HL-60 (cell line): ENCODE data around the gene SMIM38.

Source experiments
- CTCF ChIP-seq: IDR thresholded peaks from one replicate; pipeline ENCODE4 v1.5.1; 2011; ENCODE audit warnings: low read length, control low read depth, inconsistent platforms; ENCODE audit not compliant: insufficient read depth
- GABPA ChIP-seq: IDR thresholded peaks from 2 replicates; pipeline ENCODE4 v1.6.1; 2012; ENCODE audit warnings: low read depth
- POLR2AphosphoS5 ChIP-seq: IDR thresholded peaks from 2 replicates; pipeline ENCODE4 v1.6.1; 2012; ENCODE audit warnings: low read depth
- REST ChIP-seq: IDR thresholded peaks from 2 replicates; pipeline ENCODE4 v1.6.1; 2012; ENCODE audit warnings: low read depth; ENCODE audit not compliant: insufficient replicate concordance
- SPI1 ChIP-seq: IDR thresholded peaks from 2 replicates; pipeline ENCODE4 v1.6.1; 2012; ENCODE audit warnings: low read depth, mild to moderate bottlenecking, borderline replicate concordance

DNA sequence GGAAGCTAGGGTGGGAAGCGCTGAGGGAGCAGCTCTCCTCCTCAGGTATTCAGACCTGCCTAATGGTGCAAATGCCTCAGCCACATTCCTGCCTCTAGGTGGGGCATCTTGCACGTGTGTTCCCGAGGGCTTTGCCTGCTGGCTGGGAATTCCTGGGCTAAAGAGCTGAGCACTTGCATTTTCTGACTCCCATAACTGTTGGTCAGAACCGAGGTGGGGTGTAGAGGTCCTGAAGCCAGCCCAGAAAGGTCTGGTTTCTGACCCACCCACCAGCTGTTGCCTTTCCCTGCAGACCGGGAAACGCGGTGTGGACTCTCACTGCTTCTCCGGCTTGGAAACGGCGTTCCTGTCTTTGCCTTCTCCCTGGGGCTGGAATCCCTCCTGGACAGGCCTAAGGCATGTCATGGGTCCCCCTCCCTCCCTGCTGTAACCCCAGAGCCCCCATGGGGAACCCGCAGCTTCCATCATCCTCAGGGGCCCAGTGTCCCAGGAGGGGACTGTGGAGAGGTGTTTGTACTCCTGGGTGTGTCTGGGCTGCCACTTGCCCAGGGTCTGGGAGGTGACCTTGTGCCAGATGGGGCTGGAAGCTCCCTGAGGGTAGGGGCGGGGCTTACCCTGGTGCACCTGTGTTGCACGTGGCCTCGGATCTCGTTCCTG lies 24.0 kb upstream of the SMIM38 start:
- TF ChIP-seq CTCF (no peak), REST (no peak), GABPA (no peak), POLR2AphosphoS5 (no peak), SPI1 (no peak)
